ENCODE results near the gene CMTM1.

- TF ChIP-seq CTCF (optimal IDR thresholded peaks at IDR 0.05 in 1 of 3, IDR thresholded peaks at IDR 0.05 in 1 of 3, conservative IDR thresholded peaks at IDR 0.05 in 1 of 3; ENCODE audit: extremely low read depth in 1 of 3, insufficient read depth in 2 of 3, low read length in 3 of 3) (no peak), EZH2 (IDR thresholded peaks at IDR 0.05; ENCODE audit: low read length) (no peak)
Observed at GRCh38 chr16:66541388-66542355, 24.6 kb upstream of the CMTM1 start.
